ACC112 (cell line): ENCODE results near the gene GALNT7.

Experiments used
- H2AFZ ChIP-seq: fragments of 200-600 bp; sonication (generic); one replicate; pipeline ENCODE4 v1.6.0; 2017; ENCODE audit warnings: antibody characterized with exemption, low read length; ENCODE audit not compliant: unreplicated experiment
- H3K27ac ChIP-seq: fragments of 200-600 bp; sonication (generic); 2 replicates; pipeline ENCODE4 v1.5.1; 2014; ENCODE audit warnings: low read depth, mild to moderate bottlenecking, antibody characterized with exemption, low read length, moderate library complexity
- H3K27me3 ChIP-seq: fragments of 200-600 bp; sonication (generic); 2 replicates; pipeline ENCODE4 v1.6.1; 2014; ENCODE audit warnings: mild to moderate bottlenecking, antibody characterized with exemption, low read length, moderate library complexity, mixed read lengths; ENCODE audit not compliant: insufficient read depth
- H3K36me3 ChIP-seq: fragments of 200-600 bp; sonication (generic); 2 replicates; pipeline ENCODE4 v1.6.1; 2016; ENCODE audit warnings: mild to moderate bottlenecking, antibody characterized with exemption, low read length, moderate library complexity, mixed read lengths; ENCODE audit not compliant: insufficient read depth
- H3K4me1 ChIP-seq: fragments of 200-600 bp; sonication (generic); one replicate; pipeline ENCODE4 v1.6.1; 2016; ENCODE audit warnings: low read length, mixed read lengths; ENCODE audit not compliant: insufficient read depth, unreplicated experiment, control insufficient read depth
- H3K4me3 ChIP-seq: fragments of 200-600 bp; sonication (generic); 2 replicates; pipeline ENCODE4 v1.5.1; 2014; ENCODE audit warnings: mild to moderate bottlenecking, low read depth, low read length
- H3K79me2 ChIP-seq: fragments of 200-600 bp; sonication (generic); one replicate; pipeline ENCODE4 v1.6.0; 2016; ENCODE audit warnings: low read length; ENCODE audit not compliant: control insufficient read depth, unreplicated experiment, insufficient read depth

Gene GALNT7

DNA sequence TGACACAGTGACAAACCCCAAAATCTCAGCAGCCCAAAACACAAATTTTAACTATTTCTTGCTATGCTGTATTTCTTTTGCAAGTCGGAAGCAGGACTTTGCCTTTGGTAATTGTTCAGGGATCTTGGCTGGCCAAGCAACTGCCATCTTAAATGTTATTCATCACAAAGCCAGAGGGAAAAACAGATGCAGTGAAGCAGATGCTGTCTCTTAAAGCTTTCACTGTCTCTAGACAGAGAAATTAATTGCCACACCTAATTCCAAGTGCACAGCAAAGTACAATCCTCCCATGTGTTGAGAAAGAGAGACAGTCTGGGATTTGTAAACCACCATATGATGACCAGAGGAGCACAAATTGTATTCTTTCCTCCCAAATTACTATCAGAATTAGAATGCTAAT is 30.0 kb upstream of the GALNT7 start:
- H3K79me2 ChIP-seq: no peaks in the 10 kb centered on the region
- no peaks in the 10 kb centered on the region for H3K4me1 ChIP-seq
- H3K27ac ChIP-seq: no peak overlapping the region
- H2AFZ ChIP-seq: no peak overlapping the region
- no peaks in the 10 kb centered on the region for H3K27me3 ChIP-seq
- H3K4me3 ChIP-seq: no peak overlapping the region
- no peaks in the 10 kb centered on the region for H3K36me3 ChIP-seq

DNA sequence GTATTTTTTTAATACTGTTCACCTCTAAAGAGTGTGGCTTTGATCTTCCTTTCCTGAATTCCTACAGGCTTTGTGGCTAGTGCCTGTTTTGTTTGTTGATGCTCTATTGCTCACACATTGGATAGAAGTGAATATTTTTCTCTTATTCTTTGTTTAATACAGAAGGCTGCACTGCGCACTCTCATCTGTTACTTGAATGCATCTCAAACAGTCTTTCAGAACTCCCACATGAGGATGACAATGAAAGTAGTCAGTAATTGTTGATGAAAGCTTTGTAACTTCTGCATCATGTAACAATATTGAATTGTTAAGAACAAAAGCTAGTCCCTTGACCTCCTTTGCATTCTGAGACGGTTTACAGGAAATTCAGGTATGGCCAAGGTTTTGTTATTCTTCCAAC is 29.1 kb upstream of the GALNT7 start:
- Histone ChIP-seq H3K27ac (no peak overlapping the region), H3K4me3 (no peak overlapping the region), H3K79me2 (no peaks in the 10 kb centered on the region), H3K4me1 (no peaks in the 10 kb centered on the region), H2AFZ (no peak overlapping the region), H3K36me3 (no peaks in the 10 kb centered on the region), H3K27me3 (no peaks in the 10 kb centered on the region)

DNA sequence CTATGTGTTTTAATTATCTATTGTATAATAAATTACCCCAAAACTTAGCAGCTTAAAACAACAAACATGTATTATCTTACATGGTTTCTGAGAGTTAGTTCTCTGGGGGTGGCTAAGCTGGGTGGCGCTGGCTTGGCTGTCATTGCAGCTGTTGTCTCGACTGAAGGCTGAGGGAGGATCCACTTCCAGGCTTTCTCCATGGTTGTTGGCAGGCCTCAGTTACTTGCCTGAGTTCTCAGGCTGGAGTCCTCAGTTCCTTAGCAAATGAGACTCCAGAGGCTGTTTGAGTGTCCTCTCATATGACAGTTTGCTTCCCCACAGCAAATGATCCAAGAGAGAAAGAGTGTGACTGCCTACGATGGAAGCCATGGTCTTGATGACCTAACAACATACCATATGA is 23.5 kb upstream of the GALNT7 start:
- Histone ChIP-seq H3K36me3 (no peaks in the 10 kb centered on the region), H3K79me2 (no peaks in the 10 kb centered on the region), H3K27me3 (no peaks in the 10 kb centered on the region), H2AFZ (no peak overlapping the region), H3K27ac (no peak overlapping the region), H3K4me3 (no peak overlapping the region), H3K4me1 (no peaks in the 10 kb centered on the region)

DNA sequence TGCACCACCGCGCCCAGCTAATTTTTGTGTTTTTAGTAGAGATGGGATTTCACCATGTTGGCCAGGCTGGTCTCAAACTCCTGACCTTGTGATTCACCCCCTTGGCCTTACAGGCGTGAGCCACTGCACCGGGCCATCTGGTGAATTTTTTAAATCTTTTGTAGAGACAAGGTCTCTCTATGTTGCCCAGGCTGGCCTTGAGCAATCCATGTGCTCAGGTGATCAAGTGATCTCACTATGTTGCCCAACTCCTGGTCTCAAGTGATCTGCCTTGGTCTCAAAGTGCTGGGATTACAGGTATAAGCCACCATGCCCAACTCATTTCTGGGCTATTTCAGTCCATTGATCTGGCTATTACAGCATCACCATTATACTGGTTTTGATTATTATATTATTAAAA is 22.2 kb upstream of the GALNT7 start:
- no peaks in the 10 kb centered on the region for H3K79me2 ChIP-seq
- no peak overlapping the region for H3K4me3 ChIP-seq
- no peaks in the 10 kb centered on the region for H3K4me1 ChIP-seq
- no peaks in the 10 kb centered on the region for H3K27me3 ChIP-seq
- H3K27ac ChIP-seq: no peak overlapping the region
- no peak overlapping the region for H2AFZ ChIP-seq
- no peaks in the 10 kb centered on the region for H3K36me3 ChIP-seq

DNA sequence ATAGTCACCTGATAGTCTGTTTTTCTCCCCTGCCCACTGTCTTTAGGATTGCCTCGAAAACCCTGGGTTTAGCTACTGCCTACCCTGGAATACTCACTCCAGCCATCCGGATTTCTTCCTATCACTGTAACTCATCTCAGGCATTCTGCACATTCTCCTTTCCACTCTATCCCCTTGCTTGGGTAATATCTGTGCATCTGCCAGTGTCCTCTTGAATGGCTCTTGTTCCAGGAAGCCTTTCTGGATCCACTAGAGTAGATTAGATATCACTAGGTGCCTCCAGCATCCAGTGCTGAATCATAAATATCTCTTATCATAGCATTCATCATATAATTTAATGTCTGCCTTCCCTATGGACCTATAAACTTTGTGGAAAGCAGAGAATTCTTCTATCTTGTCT is 17.1 kb upstream of the GALNT7 start:
- no peak overlapping the region for H3K27ac ChIP-seq
- no peaks in the 10 kb centered on the region for H3K79me2 ChIP-seq
- no peaks in the 10 kb centered on the region for H3K4me1 ChIP-seq
- no peak overlapping the region for H2AFZ ChIP-seq
- no peaks in the 10 kb centered on the region for H3K36me3 ChIP-seq
- no peak overlapping the region for H3K4me3 ChIP-seq
- H3K27me3 ChIP-seq: no peaks in the 10 kb centered on the region

DNA sequence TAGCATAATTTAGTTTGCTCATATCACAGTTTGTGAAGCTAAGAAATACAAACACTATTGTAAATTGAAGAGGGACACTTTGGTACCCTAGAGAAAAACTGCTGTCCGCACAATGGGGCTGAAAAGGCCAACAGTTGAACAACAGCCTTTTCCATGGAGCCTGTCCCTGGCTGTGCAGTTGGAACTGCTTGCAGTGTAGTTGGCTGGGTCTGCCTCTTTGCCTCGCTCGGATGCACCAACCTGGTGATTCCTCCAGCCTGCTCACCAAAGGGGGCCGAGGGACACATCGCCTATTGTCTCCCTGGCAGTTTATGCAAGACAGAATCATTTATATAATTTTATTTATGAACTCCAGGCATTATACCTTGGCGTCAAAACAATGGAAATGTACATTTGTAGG is 16.5 kb upstream of the GALNT7 start:
- H3K79me2 ChIP-seq: no peaks in the 10 kb centered on the region
- H3K27ac ChIP-seq: no peak overlapping the region
- H3K36me3 ChIP-seq: no peaks in the 10 kb centered on the region
- no peak overlapping the region for H2AFZ ChIP-seq
- no peaks in the 10 kb centered on the region for H3K27me3 ChIP-seq
- H3K4me1 ChIP-seq: no peaks in the 10 kb centered on the region
- no peak overlapping the region for H3K4me3 ChIP-seq

DNA sequence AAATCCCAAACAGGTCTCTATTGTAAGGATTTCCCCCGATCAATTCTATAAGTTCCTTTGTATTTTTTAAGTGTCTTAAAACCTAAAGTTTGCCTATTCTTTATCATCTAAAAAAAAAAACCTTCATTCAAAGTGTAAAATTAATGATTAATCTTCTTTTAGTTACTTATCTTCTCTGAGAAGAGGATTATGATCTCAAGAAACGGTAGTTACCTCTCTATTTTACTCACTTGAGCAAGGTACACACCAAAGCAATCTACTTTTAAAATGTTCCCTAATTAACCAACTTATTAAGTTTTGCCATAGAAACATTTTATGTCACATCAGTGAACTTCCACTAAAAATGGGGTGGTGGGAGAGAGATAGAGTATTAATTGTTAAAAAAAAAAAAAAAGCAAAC is 15.2 kb upstream of the GALNT7 start:
- Histone ChIP-seq H2AFZ (no peak overlapping the region), H3K4me1 (no peaks in the 10 kb centered on the region), H3K36me3 (no peaks in the 10 kb centered on the region), H3K79me2 (no peaks in the 10 kb centered on the region), H3K4me3 (no peak overlapping the region), H3K27ac (no peak overlapping the region), H3K27me3 (no peaks in the 10 kb centered on the region)

DNA sequence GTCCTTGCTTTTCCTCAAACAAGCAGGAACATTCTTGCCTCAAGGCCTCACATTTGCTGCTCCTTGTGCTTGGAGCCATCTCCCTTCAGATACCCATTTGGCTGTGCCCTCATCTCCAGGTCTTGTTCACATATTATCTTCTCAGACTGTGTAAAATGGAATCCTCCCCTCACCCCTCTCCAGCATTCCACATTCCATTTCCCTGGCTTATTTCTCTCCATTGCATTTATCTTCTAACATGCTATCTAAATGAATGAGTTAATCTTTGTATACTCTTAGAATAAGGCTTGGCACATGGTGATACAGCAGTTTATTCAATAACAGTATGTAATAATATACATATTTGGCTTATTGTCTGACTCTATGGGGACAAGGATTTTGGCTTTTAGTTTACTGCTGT is 8.8 kb upstream of the GALNT7 start:
- Histone ChIP-seq H3K27ac (no peak overlapping the region), H2AFZ (no peak overlapping the region), H3K36me3 (no peaks in the 10 kb centered on the region), H3K4me3 (no peak overlapping the region), H3K27me3 (no peaks in the 10 kb centered on the region), H3K79me2 (no peaks in the 10 kb centered on the region), H3K4me1 (no peaks in the 10 kb centered on the region)

DNA sequence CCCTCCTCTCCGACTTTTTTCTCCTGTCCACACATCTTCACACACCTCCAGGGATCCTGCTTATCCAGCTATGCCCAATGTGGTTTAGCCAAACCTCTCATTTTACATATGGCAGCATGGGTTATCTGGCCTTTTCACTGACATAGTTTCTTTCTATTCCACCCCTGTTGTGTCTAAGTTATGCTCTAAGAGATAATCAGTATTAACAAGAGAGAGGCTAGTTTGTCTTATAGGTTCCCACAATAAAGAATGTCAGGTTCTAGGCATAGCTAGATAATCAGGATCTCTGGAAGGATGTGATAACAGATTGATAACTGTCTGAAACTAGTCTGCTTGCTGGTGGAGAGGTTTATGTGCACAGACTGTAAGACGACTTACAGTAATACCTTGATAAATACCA is 7.7 kb upstream of the GALNT7 start:
- Histone ChIP-seq H3K36me3 (no peaks in the 10 kb centered on the region), H3K4me3 (no peak overlapping the region), H2AFZ (no peak overlapping the region), H3K79me2 (no peaks in the 10 kb centered on the region), H3K4me1 (no peaks in the 10 kb centered on the region), H3K27ac (no peak overlapping the region), H3K27me3 (no peaks in the 10 kb centered on the region)

DNA sequence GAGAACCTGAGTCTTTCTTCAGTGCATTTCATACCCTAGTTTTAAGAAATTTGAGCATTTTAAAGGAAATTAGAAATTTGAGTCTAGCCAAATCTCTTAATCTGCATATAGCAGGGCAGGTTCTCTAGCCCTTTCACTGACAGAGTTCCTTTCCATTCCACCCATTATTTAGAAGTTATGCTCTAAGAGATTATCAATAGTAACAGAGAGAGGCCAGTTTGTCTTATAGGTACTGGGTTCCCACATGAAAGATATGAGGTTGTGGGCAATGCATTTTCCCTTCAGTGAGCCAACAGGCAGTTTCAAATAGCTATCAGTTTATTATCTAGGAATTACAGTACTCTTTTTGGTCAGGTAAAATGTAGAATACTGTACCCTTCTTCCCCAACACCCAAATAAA is 7.3 kb upstream of the GALNT7 start:
- no peak overlapping the region for H3K4me3 ChIP-seq

DNA sequence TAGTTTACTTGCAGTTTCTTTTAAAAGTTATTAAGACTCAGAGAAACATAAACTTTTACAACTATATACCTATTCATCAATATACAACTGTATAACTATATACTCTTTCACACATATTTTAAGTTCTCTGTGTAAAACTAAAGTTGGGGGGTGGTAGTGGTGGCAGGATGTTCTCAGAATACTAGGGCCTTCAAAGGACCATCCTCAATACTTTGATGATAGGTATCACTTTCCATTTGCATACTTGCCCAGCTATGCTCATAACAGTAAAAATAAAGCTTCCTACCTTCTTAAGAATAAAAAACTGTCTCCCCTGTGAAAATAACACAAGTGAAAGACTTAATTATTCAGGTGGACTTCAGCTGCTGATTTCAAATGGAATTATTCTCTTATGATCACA is 2.9 kb upstream of the GALNT7 start:
- Histone ChIP-seq H3K36me3 (no peaks in the 10 kb centered on the region), H3K4me1 (peaks cover 4% of the 10 kb centered on the region), H3K27ac (no peak overlapping the region), H3K27me3 (no peaks in the 10 kb centered on the region), H2AFZ (no peak overlapping the region), H3K4me3 (no peak overlapping the region), H3K79me2 (peaks cover 4% of the 10 kb centered on the region)

More for the DNA sequence above, 7.3 kb upstream of the GALNT7 start:
- H3K36me3 ChIP-seq: no peaks in the 10 kb centered on the region
- H3K27ac ChIP-seq: no peak overlapping the region
- no peak overlapping the region for H2AFZ ChIP-seq
- H3K79me2 ChIP-seq: no peaks in the 10 kb centered on the region
- no peaks in the 10 kb centered on the region for H3K4me1 ChIP-seq
- H3K27me3 ChIP-seq: no peaks in the 10 kb centered on the region

DNA sequence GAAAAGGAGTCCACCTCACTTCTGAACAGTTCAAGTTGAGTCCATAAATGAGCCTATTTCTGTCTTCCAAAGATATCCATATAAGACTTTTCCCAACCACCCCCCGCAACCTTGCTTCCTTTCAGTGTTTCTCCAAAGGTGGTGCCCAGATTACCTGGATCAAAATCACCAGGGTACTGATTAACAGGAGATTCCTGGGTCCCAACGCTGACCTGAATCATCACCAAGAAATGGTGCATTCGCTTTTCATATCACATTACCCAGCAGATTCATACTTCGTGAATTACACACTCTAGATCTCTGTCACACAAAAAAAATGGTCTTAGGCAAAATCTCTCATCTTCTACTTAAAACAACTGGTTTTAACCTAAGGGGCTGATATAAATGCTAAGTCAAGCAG is 2.1 kb upstream of the GALNT7 start:
- Histone ChIP-seq H3K4me1 (peaks cover 12% of the 10 kb centered on the region), H3K79me2 (peaks cover 10% of the 10 kb centered on the region), H3K27ac (no peak overlapping the region), H3K4me3 (no peak overlapping the region), H2AFZ (no peak overlapping the region), H3K36me3 (no peaks in the 10 kb centered on the region), H3K27me3 (no peaks in the 10 kb centered on the region)
